ENCODE results near the gene ZNHIT6.
A peak's percentile ranks its signal among the peaks of the same experiment; 100 is the strongest.
"Not testable (repeated sequence)": the region's sequence is repeated elsewhere in the genome, so short reads cannot be mapped to it uniquely, and the experiment has no call there.

The ZNHIT6 gene

GRCh38 chr1:85743814-85744213 lies 35.6 kb upstream of the ZNHIT6 start:
- no peak overlapping the region for H3K4me3 ChIP-seq (ENCODE audit: insufficient read depth in 1 of 2, low read depth in 1 of 2, low read length in 2 of 2)
- no peak overlapping the region for H2AK5ac ChIP-seq (ENCODE audit: low read length, severe bottlenecking)
- DNase-seq, result no peak
- H3K27ac ChIP-seq (ENCODE audit: low read length, poor library complexity, severe bottlenecking), result no peak overlapping the region
- WGBS, result 97% methylated on average over 2 of the region's 3 CpGs
- no peak overlapping the region for H3K14ac ChIP-seq (ENCODE audit: low read length in 2 of 2)
- H3K4me1 ChIP-seq (ENCODE audit: control insufficient read depth, insufficient read depth, low read depth, low read length), result peaks cover 2% of the 10 kb centered on the region
- H3K4me2 ChIP-seq (ENCODE audit: low read length, poor library complexity, severe bottlenecking), result no peak overlapping the region
- no peak overlapping the region for H3K4ac ChIP-seq (ENCODE audit: low read depth in 1 of 2, low read length in 2 of 2)
- no peak overlapping the region for H4K91ac ChIP-seq (ENCODE audit: low read length)
- no peak overlapping the region for H3K9ac ChIP-seq (ENCODE audit: low read length)
- no peak overlapping the region for H2BK5ac ChIP-seq (ENCODE audit: low read depth, low read length, poor library complexity, severe bottlenecking)
- H2BK12ac ChIP-seq (ENCODE audit: low read length in 2 of 2), result no peak overlapping the region
- no peak overlapping the region for H3K18ac ChIP-seq (ENCODE audit: low read depth in 1 of 2, low read length in 2 of 2)
- H2AFZ ChIP-seq (ENCODE audit: low read depth, low read length), result no peak overlapping the region
- no peak overlapping the region for H2BK120ac ChIP-seq (ENCODE audit: low read depth, low read length)
- no peaks in the 10 kb centered on the region for H3K9me3 ChIP-seq (ENCODE audit: control insufficient read depth, low read length)
- H4K8ac ChIP-seq (ENCODE audit: low read length), result no peak overlapping the region
- H3K36me3 ChIP-seq (ENCODE audit: control insufficient read depth in 1 of 2, insufficient read depth in 2 of 2, low read depth in 1 of 2, low read length in 2 of 2), result no peaks in the 10 kb centered on the region
- H2BK15ac ChIP-seq (ENCODE audit: low read depth, poor library complexity, severe bottlenecking), result no peak overlapping the region
- H3K23ac ChIP-seq (ENCODE audit: low read length in 2 of 2), result no peak overlapping the region
- no peaks in the 10 kb centered on the region for H3K79me1 ChIP-seq (replicated peaks; ENCODE audit: low read length, poor library complexity, severe bottlenecking)
- no peaks in the 10 kb centered on the region for H3K27me3 ChIP-seq (ENCODE audit: control insufficient read depth in 1 of 2, insufficient read depth in 1 of 2, low read length in 2 of 2)

- Histone ChIP-seq H3K4ac (ENCODE audit: low read depth in 1 of 2, low read length in 2 of 2) (no peak overlapping the region), H2BK120ac (ENCODE audit: low read depth, low read length) (no peak overlapping the region), H2AFZ (ENCODE audit: low read depth, low read length) (no peak overlapping the region), H4K8ac (ENCODE audit: low read length) (no peak overlapping the region), H3K4me3 (ENCODE audit: insufficient read depth in 1 of 2, low read depth in 1 of 2, low read length in 2 of 2) (no peak overlapping the region), H3K9ac (ENCODE audit: low read length) (no peak overlapping the region), H2AK5ac (ENCODE audit: low read length, severe bottlenecking) (no peak overlapping the region), H3K14ac (ENCODE audit: low read length in 2 of 2) (no peak overlapping the region), H3K18ac (ENCODE audit: low read depth in 1 of 2, low read length in 2 of 2) (no peak overlapping the region), H4K91ac (ENCODE audit: low read length) (no peak overlapping the region), H3K27me3 (ENCODE audit: control insufficient read depth in 1 of 2, insufficient read depth in 1 of 2, low read length in 2 of 2) (no peaks in the 10 kb centered on the region), H3K79me1 (replicated peaks; ENCODE audit: low read length, poor library complexity, severe bottlenecking) (no peaks in the 10 kb centered on the region), H3K23ac (ENCODE audit: low read length in 2 of 2) (no peak overlapping the region), H2BK12ac (ENCODE audit: low read length in 2 of 2) (no peak overlapping the region), H3K4me1 (ENCODE audit: control insufficient read depth, insufficient read depth, low read depth, low read length) (no peaks in the 10 kb centered on the region), H3K27ac (ENCODE audit: low read length, poor library complexity, severe bottlenecking) (peak overlapping the region; percentile 71), H2BK5ac (ENCODE audit: low read depth, low read length, poor library complexity, severe bottlenecking) (no peak overlapping the region), H3K9me3 (ENCODE audit: control insufficient read depth, low read length) (no peaks in the 10 kb centered on the region), H2BK15ac (ENCODE audit: low read depth, poor library complexity, severe bottlenecking) (no peak overlapping the region), H3K4me2 (ENCODE audit: low read length, poor library complexity, severe bottlenecking) (no peak overlapping the region), H3K36me3 (ENCODE audit: control insufficient read depth in 1 of 2, insufficient read depth in 2 of 2, low read depth in 1 of 2, low read length in 2 of 2) (no peaks in the 10 kb centered on the region)
- WGBS, result no CpG with 5 or more reads among the region's 1 CpG
- DNase-seq, result no peak
Observed at GRCh38 chr1:85734931-85735330, 26.7 kb upstream of the ZNHIT6 start.

GRCh38 chr1:85718678-85719340 lies 10.6 kb upstream of the ZNHIT6 start:
- H3K36me3 ChIP-seq (ENCODE audit: control insufficient read depth in 1 of 2, insufficient read depth in 2 of 2, low read depth in 1 of 2, low read length in 2 of 2), result no peaks in the 10 kb centered on the region
- no peak overlapping the region for H3K23ac ChIP-seq (ENCODE audit: low read length in 2 of 2)
- no peak overlapping the region for H3K27ac ChIP-seq (ENCODE audit: low read length, poor library complexity, severe bottlenecking)
- WGBS, result 75% methylated on average over 2 of the region's 7 CpGs
- H3K9ac ChIP-seq (ENCODE audit: low read length), result no peak overlapping the region
- no peak overlapping the region for H2AFZ ChIP-seq (ENCODE audit: low read depth, low read length)
- no peak overlapping the region for H3K14ac ChIP-seq (ENCODE audit: low read length in 2 of 2)
- peaks cover 35% of the 10 kb centered on the region for H3K9me3 ChIP-seq (ENCODE audit: control insufficient read depth, low read length)
- DNase-seq, result no peak
- no peak overlapping the region for H4K91ac ChIP-seq (ENCODE audit: low read length)
- H2BK12ac ChIP-seq (ENCODE audit: low read length in 2 of 2), result no peak overlapping the region
- no peaks in the 10 kb centered on the region for H3K79me1 ChIP-seq (replicated peaks; ENCODE audit: low read length, poor library complexity, severe bottlenecking)
- no peak overlapping the region for H2BK15ac ChIP-seq (ENCODE audit: low read depth, poor library complexity, severe bottlenecking)
- no peak overlapping the region for H2BK5ac ChIP-seq (ENCODE audit: low read depth, low read length, poor library complexity, severe bottlenecking)
- no peak overlapping the region for H2AK5ac ChIP-seq (ENCODE audit: low read length, severe bottlenecking)
- no peak overlapping the region for H3K4me3 ChIP-seq (ENCODE audit: insufficient read depth in 1 of 2, low read depth in 1 of 2, low read length in 2 of 2)
- no peak overlapping the region for H2BK120ac ChIP-seq (ENCODE audit: low read depth, low read length)
- H4K8ac ChIP-seq (ENCODE audit: low read length), result no peak overlapping the region
- H3K18ac ChIP-seq (ENCODE audit: low read depth in 1 of 2, low read length in 2 of 2), result no peak overlapping the region
- no peak overlapping the region for H3K4me2 ChIP-seq (ENCODE audit: low read length, poor library complexity, severe bottlenecking)
- H3K4ac ChIP-seq (ENCODE audit: low read depth in 1 of 2, low read length in 2 of 2), result no peak overlapping the region
- no peaks in the 10 kb centered on the region for H3K27me3 ChIP-seq (ENCODE audit: control insufficient read depth in 1 of 2, insufficient read depth in 1 of 2, low read length in 2 of 2)
- no peaks in the 10 kb centered on the region for H3K4me1 ChIP-seq (ENCODE audit: control insufficient read depth, insufficient read depth, low read depth, low read length)

GRCh38 chr1:85714418-85715114 lies 6.3 kb upstream of the ZNHIT6 start:
- not testable (repeated sequence) for H3K18ac ChIP-seq (ENCODE audit: low read depth in 1 of 2, low read length in 2 of 2); H3K4me1 ChIP-seq (ENCODE audit: control insufficient read depth, insufficient read depth, low read depth, low read length); H2AFZ ChIP-seq (ENCODE audit: low read depth, low read length); H3K4ac ChIP-seq (ENCODE audit: low read depth in 1 of 2, low read length in 2 of 2); H2BK5ac ChIP-seq (ENCODE audit: low read depth, low read length, poor library complexity, severe bottlenecking); H3K36me3 ChIP-seq (ENCODE audit: control insufficient read depth in 1 of 2, insufficient read depth in 2 of 2, low read depth in 1 of 2, low read length in 2 of 2); H3K4me2 ChIP-seq (ENCODE audit: low read length, poor library complexity, severe bottlenecking); H3K9ac ChIP-seq (ENCODE audit: low read length); H2BK15ac ChIP-seq (ENCODE audit: low read depth, poor library complexity, severe bottlenecking); H3K23ac ChIP-seq (ENCODE audit: low read length in 2 of 2); H3K27me3 ChIP-seq (ENCODE audit: control insufficient read depth in 1 of 2, insufficient read depth in 1 of 2, low read length in 2 of 2); H2AK5ac ChIP-seq (ENCODE audit: low read length, severe bottlenecking); H3K79me1 ChIP-seq (replicated peaks; ENCODE audit: low read length, poor library complexity, severe bottlenecking); H2BK12ac ChIP-seq (ENCODE audit: low read length in 2 of 2); H2BK120ac ChIP-seq (ENCODE audit: low read depth, low read length); H3K14ac ChIP-seq (ENCODE audit: low read length in 2 of 2); H3K27ac ChIP-seq (ENCODE audit: low read length, poor library complexity, severe bottlenecking); H4K91ac ChIP-seq (ENCODE audit: low read length); DNase-seq; H3K4me3 ChIP-seq (ENCODE audit: insufficient read depth in 1 of 2, low read depth in 1 of 2, low read length in 2 of 2); H3K9me3 ChIP-seq (ENCODE audit: control insufficient read depth, low read length); H4K8ac ChIP-seq (ENCODE audit: low read length)
- 83% methylated on average over 11 of the region's 14 CpGs for WGBS
